Measurements from ENCODE around the gene IRGQ.

DNA sequence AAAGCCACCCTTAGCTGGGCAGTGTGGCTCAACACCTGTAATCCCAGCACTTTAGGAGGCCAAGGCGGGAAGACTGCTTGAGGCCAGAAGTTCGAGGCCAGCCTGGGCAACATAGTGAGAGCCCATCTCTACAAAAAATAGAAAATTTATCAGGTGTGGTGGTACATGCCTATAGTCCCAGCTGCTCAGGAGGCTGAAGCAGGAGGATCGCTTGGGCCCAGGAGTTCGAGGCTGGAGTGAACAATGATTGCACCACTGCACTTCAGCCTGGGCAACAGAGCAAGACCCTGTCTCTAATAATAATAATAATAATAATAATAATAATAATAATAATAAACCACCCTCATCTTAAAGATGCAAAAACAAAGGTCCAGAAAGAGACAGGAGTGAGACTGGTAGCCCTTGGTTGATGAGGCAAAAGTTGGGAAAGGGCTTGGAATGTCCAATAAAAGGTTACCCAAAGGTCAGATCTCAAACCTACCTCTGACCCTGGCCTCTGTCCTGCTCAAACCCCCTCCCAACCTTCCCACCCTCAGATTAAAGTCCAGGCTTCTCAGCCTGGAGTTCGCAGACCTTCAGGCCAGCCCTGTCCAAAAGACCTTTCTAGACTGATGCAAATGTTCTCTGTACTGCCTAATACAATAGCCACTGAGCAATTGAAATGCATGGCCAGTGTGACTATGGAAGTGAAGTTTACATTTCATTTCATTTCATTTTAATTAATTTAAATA lies 53.8 kb downstream of the IRGQ start:
- TF ChIP-seq, protein P1, sequence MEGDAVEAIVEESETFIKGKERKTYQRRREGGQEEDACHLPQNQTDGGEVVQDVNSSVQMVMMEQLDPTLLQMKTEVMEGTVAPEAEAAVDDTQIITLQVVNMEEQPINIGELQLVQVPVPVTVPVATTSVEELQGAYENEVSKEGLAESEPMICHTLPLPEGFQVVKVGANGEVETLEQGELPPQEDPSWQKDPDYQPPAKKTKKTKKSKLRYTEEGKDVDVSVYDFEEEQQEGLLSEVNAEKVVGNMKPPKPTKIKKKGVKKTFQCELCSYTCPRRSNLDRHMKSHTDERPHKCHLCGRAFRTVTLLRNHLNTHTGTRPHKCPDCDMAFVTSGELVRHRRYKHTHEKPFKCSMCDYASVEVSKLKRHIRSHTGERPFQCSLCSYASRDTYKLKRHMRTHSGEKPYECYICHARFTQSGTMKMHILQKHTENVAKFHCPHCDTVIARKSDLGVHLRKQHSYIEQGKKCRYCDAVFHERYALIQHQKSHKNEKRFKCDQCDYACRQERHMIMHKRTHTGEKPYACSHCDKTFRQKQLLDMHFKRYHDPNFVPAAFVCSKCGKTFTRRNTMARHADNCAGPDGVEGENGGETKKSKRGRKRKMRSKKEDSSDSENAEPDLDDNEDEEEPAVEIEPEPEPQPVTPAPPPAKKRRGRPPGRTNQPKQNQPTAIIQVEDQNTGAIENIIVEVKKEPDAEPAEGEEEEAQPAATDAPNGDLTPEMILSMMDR (IDR thresholded peaks at IDR 0.05; ENCODE audit: low read length) = no peak
- TF ChIP-seq EZH2 (IDR thresholded peaks at IDR 0.05; ENCODE audit: borderline replicate concordance, low read length) = no peak

Data from OCI-LY1 (cell line).